Fibroblast of the aortic adventitia (primary cell): ENCODE measurements around the gene PCSK6. TPM values are rescaled to one million over a fixed set of nuclear protein-coding genes. Genes with fewer than 3 reads are reported as not detected.

Experiments
- DNase-seq: peaks from one replicate; pipeline ENCODE4 v3.0.0-alpha.2; 2010; ENCODE audit warnings: low read depth
- H3K4me3 ChIP-seq: 2 replicates; pipeline ENCODE4 v1.5.1; 2011; ENCODE audit warnings: low read depth, mild to moderate bottlenecking, control low read depth, low read length, moderate library complexity
- total RNA-seq: library from RNA; depleted of rRNA; stranded (reverse); fragments of >200 nt; gene quantifications from 2 replicates; pipeline ENCODE4 v1.2.3, GENCODE V29; 2012; ENCODE audit warnings: low replicate concordance
- TF ChIP-seq, protein P1 (sequence below): IDR thresholded peaks from 2 replicates; pipeline ENCODE4 v1.5.1; 2011; ENCODE audit warnings: mild to moderate bottlenecking, low read length, control low read depth, inconsistent platforms; ENCODE audit not compliant: insufficient read depth

The PCSK6 gene
- total RNA-seq, 1 donor, result 0.81 TPM

DNA sequence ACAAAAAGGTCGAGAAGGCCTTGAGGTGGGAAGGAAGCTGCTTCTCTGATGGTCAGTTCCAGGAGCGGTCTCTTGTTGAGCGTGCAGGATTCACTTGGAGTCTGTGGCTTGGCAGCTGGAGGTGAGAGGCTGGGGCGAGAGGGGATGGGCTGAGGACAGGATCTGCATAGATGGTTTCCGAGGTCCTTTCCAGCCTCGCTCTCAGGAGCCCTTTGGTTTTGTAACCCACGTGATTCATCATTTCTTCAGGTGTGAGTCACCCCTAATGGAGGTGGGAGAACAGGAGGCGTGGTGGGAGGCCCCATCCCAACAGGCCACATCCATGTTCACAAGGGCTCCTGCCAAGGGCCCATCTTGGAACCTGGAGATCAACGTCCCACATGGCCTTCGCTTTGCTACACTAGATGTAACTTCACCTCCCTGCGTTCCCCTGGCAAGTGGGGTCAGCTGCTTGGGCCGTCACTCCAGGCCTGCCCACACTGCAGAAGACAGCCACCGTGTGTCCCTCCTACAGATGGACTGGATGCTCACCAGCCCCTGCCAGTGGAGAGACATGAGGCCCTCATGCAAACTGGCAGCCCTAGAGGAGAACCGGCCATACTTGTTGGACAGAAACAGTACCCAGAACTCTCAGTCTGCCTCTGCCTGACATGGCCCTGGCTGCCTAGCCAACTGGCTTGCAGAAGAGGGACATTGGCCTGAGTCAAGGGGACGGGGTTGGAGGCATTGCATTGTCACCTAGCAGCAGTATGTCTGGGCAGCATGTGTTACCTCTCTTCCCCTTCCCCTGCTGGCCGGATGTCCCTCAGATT is 1.6 kb upstream of the PCSK6 start:
- no peak overlapping the region for H3K4me3 ChIP-seq
- DNase-seq, result no peak
- TF ChIP-seq, protein P1, sequence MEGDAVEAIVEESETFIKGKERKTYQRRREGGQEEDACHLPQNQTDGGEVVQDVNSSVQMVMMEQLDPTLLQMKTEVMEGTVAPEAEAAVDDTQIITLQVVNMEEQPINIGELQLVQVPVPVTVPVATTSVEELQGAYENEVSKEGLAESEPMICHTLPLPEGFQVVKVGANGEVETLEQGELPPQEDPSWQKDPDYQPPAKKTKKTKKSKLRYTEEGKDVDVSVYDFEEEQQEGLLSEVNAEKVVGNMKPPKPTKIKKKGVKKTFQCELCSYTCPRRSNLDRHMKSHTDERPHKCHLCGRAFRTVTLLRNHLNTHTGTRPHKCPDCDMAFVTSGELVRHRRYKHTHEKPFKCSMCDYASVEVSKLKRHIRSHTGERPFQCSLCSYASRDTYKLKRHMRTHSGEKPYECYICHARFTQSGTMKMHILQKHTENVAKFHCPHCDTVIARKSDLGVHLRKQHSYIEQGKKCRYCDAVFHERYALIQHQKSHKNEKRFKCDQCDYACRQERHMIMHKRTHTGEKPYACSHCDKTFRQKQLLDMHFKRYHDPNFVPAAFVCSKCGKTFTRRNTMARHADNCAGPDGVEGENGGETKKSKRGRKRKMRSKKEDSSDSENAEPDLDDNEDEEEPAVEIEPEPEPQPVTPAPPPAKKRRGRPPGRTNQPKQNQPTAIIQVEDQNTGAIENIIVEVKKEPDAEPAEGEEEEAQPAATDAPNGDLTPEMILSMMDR, result no peak

DNA sequence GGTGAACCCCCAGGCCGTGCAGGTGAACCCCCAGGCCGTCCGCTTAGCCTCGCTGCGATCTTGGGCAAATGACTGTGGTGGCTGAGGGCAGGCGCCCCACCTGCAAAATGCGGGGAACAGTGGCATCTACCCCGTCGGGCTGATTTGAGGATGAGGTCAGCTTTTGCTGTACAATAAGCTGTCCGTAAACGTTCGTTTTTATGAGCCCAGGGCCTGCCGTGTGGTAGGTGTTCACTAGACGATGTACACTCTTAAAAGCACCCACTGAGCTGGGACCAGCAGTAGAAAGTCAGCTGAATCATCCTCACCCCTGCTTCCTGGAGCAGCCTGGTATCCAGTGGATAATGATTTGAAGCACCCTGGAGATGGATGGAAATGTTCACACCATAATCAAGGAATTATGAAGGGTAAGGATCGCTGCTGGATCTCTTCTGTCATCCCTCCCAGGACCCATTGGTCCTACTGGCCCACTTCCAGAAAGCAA is 943 bp upstream of the PCSK6 start:
- no peak for DNase-seq
- TF ChIP-seq, protein P1, result no peak
- H3K4me3 ChIP-seq, result no peak overlapping the region

GRCh38 chr15:101489237-101489598 is 289 bp downstream of the PCSK6 start:
- TF ChIP-seq, protein P1, result no peak
- DNase-seq, result no peak
- peak overlapping the region; percentile 9 for H3K4me3 ChIP-seq

- TF ChIP-seq, protein P1, result no peak
- no peak for DNase-seq
- no peak overlapping the region for H3K4me3 ChIP-seq
These were observed 975 bp downstream of the PCSK6 start for GRCh38 chr15:101488300-101489164.

DNA sequence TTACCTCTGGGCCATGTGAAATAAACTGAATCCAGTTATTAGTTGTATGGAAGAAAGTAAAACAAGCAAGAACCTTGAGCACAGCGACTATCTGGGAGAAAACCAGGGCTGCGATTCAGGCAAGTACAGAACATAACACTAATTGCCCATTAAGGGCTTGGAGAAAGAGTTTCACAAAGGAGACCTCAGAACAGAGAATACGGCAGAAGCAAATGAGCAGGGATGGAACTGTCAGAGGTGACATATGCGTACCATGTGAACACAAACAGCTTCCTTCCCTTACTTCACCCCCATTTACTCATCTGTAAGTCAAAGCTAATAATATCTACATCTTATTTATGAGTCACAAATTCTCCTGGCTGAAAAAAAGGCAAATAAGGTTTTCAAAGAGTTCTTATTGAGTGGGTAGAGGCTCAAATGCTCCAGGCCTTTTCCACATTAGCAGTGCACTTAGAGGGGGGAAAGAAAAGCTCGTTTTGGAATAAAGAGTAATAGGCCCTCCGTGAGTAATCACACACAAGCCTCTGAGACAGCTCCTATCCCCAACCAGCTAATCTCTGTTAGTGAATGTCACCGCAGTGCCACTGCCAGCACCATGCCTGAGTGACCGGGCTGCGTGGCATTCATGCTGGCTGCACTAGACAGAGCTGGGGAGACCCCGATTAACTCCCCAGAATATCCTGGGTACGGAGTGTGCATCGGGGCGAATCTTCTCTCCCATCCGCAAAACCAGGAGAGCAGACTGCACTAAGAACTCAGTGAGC is 2.6 kb downstream of the PCSK6 start:
- no peak overlapping the region for H3K4me3 ChIP-seq
- DNase-seq, result no peak
- TF ChIP-seq, protein P1, result no peak

- TF ChIP-seq, protein P1, result no peak
These were observed 6.0 kb downstream of the PCSK6 start for GRCh38 chr15:101483462-101483861.

More at GRCh38 chr15:101483462-101483861, 6.0 kb downstream of the PCSK6 start:
- no peak for DNase-seq
- no peak overlapping the region for H3K4me3 ChIP-seq
